H9 (cell line): Measurements from ENCODE around the gene OR14I1. TPM values are rescaled to one million over a fixed set of nuclear protein-coding genes. Genes with fewer than 3 reads are reported as not detected.

Source experiments
- DNase-seq: peaks from one replicate; pipeline ENCODE4 v3.0.0-alpha.2; 2017
- H2AFZ ChIP-seq: one replicate; pipeline ENCODE4 v1.6.1; 2013; ENCODE audit warnings: mild to moderate bottlenecking, low read length, control low read depth, moderate library complexity
- H2AK5ac ChIP-seq: 2 replicates; pipeline ENCODE4 v1.6.1; 2013; ENCODE audit warnings: low read length, control low read depth, mixed read lengths; ENCODE audit not compliant: insufficient read length
- H2BK120ac ChIP-seq: one replicate; pipeline ENCODE4 v1.6.1; 2013; ENCODE audit warnings: low read depth, mild to moderate bottlenecking, low read length, control low read depth, inconsistent platforms; ENCODE audit not compliant: poor library complexity, severe bottlenecking
- H2BK12ac ChIP-seq: 2 replicates; pipeline ENCODE4 v1.6.1; 2013; ENCODE audit warnings: low read length, control low read depth, mixed read lengths, low read depth; ENCODE audit not compliant: insufficient read length
- H2BK15ac ChIP-seq: 2 replicates; pipeline ENCODE4 v1.6.1; 2013; ENCODE audit warnings: low read depth, low read length, control low read depth
- H2BK20ac ChIP-seq: one replicate; pipeline ENCODE4 v1.6.1; 2013; ENCODE audit warnings: low read depth, mild to moderate bottlenecking, low read length, control low read depth, inconsistent platforms; ENCODE audit not compliant: poor library complexity, severe bottlenecking
- H2BK5ac ChIP-seq: 2 replicates; pipeline ENCODE4 v1.6.1; 2013; ENCODE audit warnings: low read length, control low read depth, mixed read lengths; ENCODE audit not compliant: insufficient read length
- H3K14ac ChIP-seq: 2 replicates; pipeline ENCODE4 v1.6.1; 2013; ENCODE audit warnings: low read length, control low read depth; ENCODE audit not compliant: insufficient read depth
- H3K18ac ChIP-seq: 2 replicates; pipeline ENCODE4 v1.6.1; 2013; ENCODE audit warnings: low read depth, mild to moderate bottlenecking, mixed read lengths, low read length, control low read depth; ENCODE audit not compliant: insufficient read length
- H3K23ac ChIP-seq: 2 replicates; pipeline ENCODE4 v1.6.1; 2013; ENCODE audit warnings: low read length, control low read depth, mixed read lengths, low read depth; ENCODE audit not compliant: insufficient read length
- H3K23me2 ChIP-seq: 2 replicates; pipeline ENCODE4 v1.6.1; 2013; ENCODE audit warnings: low read depth, mild to moderate bottlenecking, mixed read lengths, low read length, control low read depth; ENCODE audit not compliant: insufficient read length, poor library complexity, severe bottlenecking
- H3K27ac ChIP-seq: 2 replicates; pipeline ENCODE4 v1.5.1; 2013; ENCODE audit warnings: low read length, control low read depth, mixed read lengths, low read depth; ENCODE audit not compliant: insufficient read length
- H3K27me3 ChIP-seq: 2 replicates; pipeline ENCODE4 v1.6.1; 2013; ENCODE audit warnings: low read length, control low read depth, inconsistent platforms; ENCODE audit not compliant: insufficient read depth
- H3K4ac ChIP-seq: 2 replicates; pipeline ENCODE4 v1.6.1; 2013; ENCODE audit warnings: low read depth, mild to moderate bottlenecking, control low read depth, inconsistent platforms, low read length, moderate library complexity
- H3K4me1 ChIP-seq: 2 replicates; pipeline ENCODE4 v1.6.1; 2013; ENCODE audit warnings: low read length, control low read depth, inconsistent platforms; ENCODE audit not compliant: insufficient read depth
- H3K4me2 ChIP-seq: 2 replicates; pipeline ENCODE4 v1.6.1; 2013; ENCODE audit warnings: low read length, control low read depth, mixed read lengths; ENCODE audit not compliant: insufficient read length, insufficient read depth
- H3K56ac ChIP-seq: 2 replicates; pipeline ENCODE4 v1.6.1; 2013; ENCODE audit warnings: low read depth, mild to moderate bottlenecking, mixed read lengths, low read length, control low read depth; ENCODE audit not compliant: insufficient read length
- H3K79me1 ChIP-seq: 2 replicates; pipeline ENCODE4 v1.6.1; 2013; ENCODE audit warnings: low read depth, mild to moderate bottlenecking, moderate library complexity, low read length, control low read depth, inconsistent platforms; ENCODE audit not compliant: insufficient read depth, poor library complexity, severe bottlenecking
- H3K79me2 ChIP-seq: 2 replicates; pipeline ENCODE4 v1.6.1; 2013; ENCODE audit warnings: low read length, control low read depth, inconsistent platforms; ENCODE audit not compliant: insufficient read depth
- H3K9ac ChIP-seq: 2 replicates; pipeline ENCODE4 v1.6.1; 2013; ENCODE audit warnings: low read length, control low read depth, mixed read lengths; ENCODE audit not compliant: insufficient read length; ENCODE audit errors: extremely low read depth
- H3K9me3 ChIP-seq: one replicate; pipeline ENCODE4 v1.6.1; 2013; ENCODE audit warnings: low read depth, low read length, inconsistent platforms; ENCODE audit not compliant: control insufficient read depth
- H3T11ph ChIP-seq: one replicate; pipeline ENCODE4 v1.6.1; 2013; ENCODE audit warnings: mild to moderate bottlenecking, low read length, control low read depth, inconsistent platforms
- H4K20me1 ChIP-seq: one replicate; pipeline ENCODE4 v1.6.1; 2013; ENCODE audit not compliant: control insufficient read depth, insufficient read length, insufficient read depth
- H4K5ac ChIP-seq: 2 replicates; pipeline ENCODE4 v1.6.1; 2013; ENCODE audit warnings: low read depth, mild to moderate bottlenecking, mixed read lengths, low read length, control low read depth; ENCODE audit not compliant: insufficient read length
- H4K8ac ChIP-seq: replicated peaks from 2 replicates; pipeline ENCODE4 v1.6.1; 2013; ENCODE audit warnings: low read length, control low read depth, mixed read lengths, low read depth; ENCODE audit not compliant: insufficient read length
- H4K91ac ChIP-seq: 2 replicates; pipeline ENCODE4 v1.6.1; 2013; ENCODE audit warnings: low read depth, mild to moderate bottlenecking, moderate library complexity, mixed read lengths, low read length, control low read depth; ENCODE audit not compliant: insufficient read length
- H3K27ac Mint-ChIP-seq, 3 experiments: 2 replicates in 2 of 3; 3 replicates in 1 of 3; pipeline ENCODE4 v1.8.0; 2020 to 2021; ENCODE audit warnings: mixed read lengths in 3 of 3, mild to moderate bottlenecking in 1 of 3, moderate library complexity in 1 of 3
- H3K27me3 Mint-ChIP-seq: 2 replicates; pipeline ENCODE4 v1.8.0; 2021; ENCODE audit warnings: low read depth, mild to moderate bottlenecking, moderate library complexity, mixed read lengths
- H3K36me3 Mint-ChIP-seq, 3 experiments: 2 replicates in 2 of 3; 3 replicates in 1 of 3; pipeline ENCODE4 v1.8.0; 2020 to 2021; ENCODE audit warnings: low read depth in 3 of 3, mixed read lengths in 3 of 3; ENCODE audit not compliant: insufficient read depth in 1 of 3
- H3K4me1 Mint-ChIP-seq, 2 experiments: 2 replicates each; pipeline ENCODE4 v1.8.0; 2020; ENCODE audit warnings: mixed read lengths in 2 of 2
- H3K4me3 Mint-ChIP-seq, 2 experiments: 2 replicates in 1 of 2; 3 replicates in 1 of 2; pipeline ENCODE4 v1.8.0; 2020 to 2021; ENCODE audit warnings: mild to moderate bottlenecking in 2 of 2, mixed read lengths in 2 of 2, moderate library complexity in 1 of 2
- H3K9me3 Mint-ChIP-seq, 2 experiments: 2 replicates in 1 of 2; 3 replicates in 1 of 2; pipeline ENCODE4 v1.8.0; 2020; ENCODE audit warnings: mild to moderate bottlenecking in 2 of 2, mixed read lengths in 2 of 2, moderate library complexity in 1 of 2
- WGBS: extraction: QIAGEN DNeasy Blood & Tissue Kit; methylation state at CpG from one replicate; pipeline ENCODE4 v1.1.7; 2013; ENCODE audit warnings: missing lambda C conversion rate, low lambda C conversion rate, mixed read lengths; ENCODE audit not compliant: insufficient read length; ENCODE audit errors: extremely low coverage; 5-methylcytosine and 5-hydroxymethylcytosine counted together
- total RNA-seq: library from RNA; stranded (reverse); gene quantifications from 2 replicates; pipeline ENCODE4 v1.2.1, GENCODE V29; 2021
- TF ChIP-seq, protein P1 (sequence below): fragments of 200-600 bp; sonication (generic); conservative IDR thresholded peaks from 3 replicates; pipeline ENCODE4 v1.8.0; 2021; ENCODE audit warnings: antibody characterized with exemption, mild to moderate bottlenecking

The OR14I1 gene
- total RNA-seq, 1 experiment from 2014 or later = not detected

- Histone ChIP-seq H3T11ph (no peak overlapping the region), H3K23ac (no peak overlapping the region), H3K4ac (no peak overlapping the region), H2BK20ac (no peak overlapping the region), H4K20me1 (no peaks in the 10 kb centered on the region), H3K9me3 (peaks cover 82% of the 10 kb centered on the region), H3K9ac (no peak overlapping the region), H3K79me2 (no peaks in the 10 kb centered on the region), H4K8ac (no peak overlapping the region), H2BK12ac (no peak overlapping the region), H2AFZ (no peak overlapping the region), H3K27me3 (no peaks in the 10 kb centered on the region), H3K18ac (no peak overlapping the region), H3K27ac (no peak overlapping the region), H3K4me2 (no peak overlapping the region), H4K5ac (no peak overlapping the region), H3K23me2 (no peaks in the 10 kb centered on the region), H2AK5ac (no peak overlapping the region), H4K91ac (no peak overlapping the region), H3K79me1 (no peaks in the 10 kb centered on the region), H2BK5ac (no peak overlapping the region), H3K14ac (no peak overlapping the region), H3K4me1 (no peaks in the 10 kb centered on the region), H3K56ac (no peak overlapping the region), H2BK15ac (no peak overlapping the region), H2BK120ac (no peak overlapping the region)
- no CpG with 5 or more reads among the region's 16 CpGs for WGBS
- no peak for DNase-seq
- H3K4me1 Mint-ChIP-seq = no peaks in the 10 kb centered on the region
- H3K4me3 Mint-ChIP-seq = no peak overlapping the region
- peaks cover 0 to 36% (median 6%) of the 10 kb centered on the region in 3 experiments; a peak in 4 of 7 replicates for H3K36me3 Mint-ChIP-seq
- no peak overlapping the region for H3K27ac Mint-ChIP-seq
- TF ChIP-seq, protein P1, sequence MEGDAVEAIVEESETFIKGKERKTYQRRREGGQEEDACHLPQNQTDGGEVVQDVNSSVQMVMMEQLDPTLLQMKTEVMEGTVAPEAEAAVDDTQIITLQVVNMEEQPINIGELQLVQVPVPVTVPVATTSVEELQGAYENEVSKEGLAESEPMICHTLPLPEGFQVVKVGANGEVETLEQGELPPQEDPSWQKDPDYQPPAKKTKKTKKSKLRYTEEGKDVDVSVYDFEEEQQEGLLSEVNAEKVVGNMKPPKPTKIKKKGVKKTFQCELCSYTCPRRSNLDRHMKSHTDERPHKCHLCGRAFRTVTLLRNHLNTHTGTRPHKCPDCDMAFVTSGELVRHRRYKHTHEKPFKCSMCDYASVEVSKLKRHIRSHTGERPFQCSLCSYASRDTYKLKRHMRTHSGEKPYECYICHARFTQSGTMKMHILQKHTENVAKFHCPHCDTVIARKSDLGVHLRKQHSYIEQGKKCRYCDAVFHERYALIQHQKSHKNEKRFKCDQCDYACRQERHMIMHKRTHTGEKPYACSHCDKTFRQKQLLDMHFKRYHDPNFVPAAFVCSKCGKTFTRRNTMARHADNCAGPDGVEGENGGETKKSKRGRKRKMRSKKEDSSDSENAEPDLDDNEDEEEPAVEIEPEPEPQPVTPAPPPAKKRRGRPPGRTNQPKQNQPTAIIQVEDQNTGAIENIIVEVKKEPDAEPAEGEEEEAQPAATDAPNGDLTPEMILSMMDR = no peak
- H3K27me3 Mint-ChIP-seq = peaks cover 2% of the 10 kb centered on the region
- H3K9me3 Mint-ChIP-seq = peaks cover 89 to 94% of the 10 kb centered on the region in 2 experiments
These were observed 37.1 kb upstream of the OR14I1 start for GRCh38 chr1:248739572-248740205.
